Body of pancreas (tissue), 4 donors: ENCODE measurements around the gene GRID2.

ENCODE experiments used
- CTCF ChIP-seq, 7 experiments: fragments of 450-650 bp in 4 of 7; fragments of 200-600 bp in 3 of 7; sonication (generic) in 3 of 7; IDR thresholded peaks; one replicate each; pipeline ENCODE4 v1.5.1; 2016 to 2019; ENCODE audit warnings: antibody characterized with exemption in 7 of 7
- POLR2A ChIP-seq, 3 donors: fragments of 450-650 bp; IDR thresholded peaks; one replicate each; pipeline ENCODE4 v1.6.1; 2016; ENCODE audit warnings: antibody characterized with exemption in 3 of 3, mild to moderate bottlenecking in 2 of 3

- TF ChIP-seq CTCF (IDR thresholded peaks at IDR 0.05) (no peak), POLR2A (IDR thresholded peaks at IDR 0.05) (no peak)
Measured at GRCh38 chr4:93671093-93671492, 1367.3 kb downstream of the GRID2 start.
